Spleen (tissue), 7 donors: ENCODE measurements around the gene TRPC4AP.

Source experiments
- CTCF ChIP-seq, 11 experiments: fragments of 200-600 bp in 7 of 11; fragments of 450-650 bp in 4 of 11; sonication (generic) in 4 of 11; IDR thresholded peaks in 8 of 11; conservative IDR thresholded peaks in 3 of 11; 1 replicate in 7 of 11; 2 replicates in 4 of 11; pipeline versions ENCODE4 v1.4.0 to v1.8.0; 2016 to 2021; ENCODE audit warnings: antibody characterized with exemption in 11 of 11, inconsistent platforms in 4 of 11, mild to moderate bottlenecking in 1 of 11
- POLR2AphosphoS5 ChIP-seq, 3 donors: sonication (generic); formaldehyde crosslinking; IDR thresholded peaks; one replicate each; pipeline ENCODE4 v1.5.1; 2017; ENCODE audit warnings: antibody characterized with exemption in 3 of 3
- donor health status: DM: no; HTN: no; CAD: no; lungs with moderate emphysema.
- donor health status: DM: no; HTN: no; CAD: no.
- donor health status: DM: no; HTN: no; CAD: no.

DNA sequence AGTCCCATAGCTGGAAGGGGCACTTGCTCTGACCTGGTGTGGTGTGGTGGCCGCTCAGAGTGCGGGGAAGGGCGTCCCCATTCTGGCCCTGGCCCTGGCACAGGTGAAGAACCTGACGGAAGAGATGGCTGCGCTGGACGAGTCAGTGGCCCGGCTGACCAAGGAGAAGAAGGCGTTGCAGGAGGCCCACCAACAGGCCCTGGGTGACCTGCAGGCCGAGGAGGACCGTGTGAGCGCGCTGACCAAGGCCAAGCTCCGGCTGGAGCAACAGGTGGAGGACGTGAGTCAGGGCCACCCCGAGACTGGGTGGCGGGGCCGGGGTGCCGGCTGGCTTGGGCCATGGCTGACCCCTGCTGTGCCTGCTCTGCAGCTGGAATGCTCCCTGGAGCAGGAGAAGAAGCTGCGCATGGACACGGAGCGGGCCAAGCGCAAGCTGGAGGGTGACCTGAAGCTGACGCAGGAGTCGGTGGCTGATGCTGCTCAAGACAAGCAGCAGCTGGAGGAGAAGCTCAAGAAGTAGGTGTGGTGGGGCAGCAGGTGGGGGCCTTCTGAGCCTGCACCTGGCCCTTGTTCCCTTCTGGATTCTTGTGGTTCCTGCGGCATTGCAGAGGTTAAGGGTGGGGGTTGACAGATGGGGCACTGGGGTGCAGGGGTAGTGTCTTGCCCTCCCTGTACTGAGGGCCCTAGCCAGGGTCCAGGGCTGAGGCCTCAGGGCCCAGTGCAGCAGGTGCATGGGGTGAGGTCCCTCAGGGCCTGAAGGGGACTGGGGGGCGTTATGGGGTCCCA lies 96.2 kb downstream of the TRPC4AP start:
- TF ChIP-seq CTCF (IDR thresholded peaks at IDR 0.05 in 8 of 11, conservative IDR thresholded peaks at IDR 0.05 in 3 of 11) (no peak), POLR2AphosphoS5 (IDR thresholded peaks at IDR 0.05) (peak; percentile 2 to 52 (median 23))
